Nephron (organoid): ENCODE measurements around the gene IL12A.

Experiments used
- H3K27ac Mint-ChIP-seq, 3 experiments: 2 replicates each; pipeline ENCODE4 v1.8.0; 2020; ENCODE audit warnings: mixed read lengths in 3 of 3, mild to moderate bottlenecking in 2 of 3, moderate library complexity in 1 of 3
- H3K27me3 Mint-ChIP-seq: 2 replicates; pipeline ENCODE4 v1.8.0; 2021; ENCODE audit warnings: low read depth, mild to moderate bottlenecking, moderate library complexity, mixed read lengths
- H3K36me3 Mint-ChIP-seq: 2 replicates; pipeline ENCODE4 v1.8.0; 2020; ENCODE audit warnings: low read depth, mixed read lengths
- H3K4me1 Mint-ChIP-seq: 2 replicates; pipeline ENCODE4 v1.8.0; 2020; ENCODE audit warnings: mixed read lengths
- H3K4me3 Mint-ChIP-seq, 3 experiments: 2 replicates each; pipeline ENCODE4 v1.8.0; 2020; ENCODE audit warnings: mild to moderate bottlenecking in 3 of 3, mixed read lengths in 3 of 3, moderate library complexity in 2 of 3
- H3K9me3 Mint-ChIP-seq: 2 replicates; pipeline ENCODE4 v1.8.0; 2020; ENCODE audit warnings: mixed read lengths
- TF ChIP-seq, protein P1 (sequence below), 3 experiments: fragments of 200-600 bp; sonication (generic); IDR thresholded peaks; one replicate each; pipeline ENCODE4 v1.5.0; 2021; ENCODE audit warnings: antibody characterized with exemption in 3 of 3; ENCODE audit not compliant: unreplicated experiment in 3 of 3

Gene IL12A

GRCh38 chr3:160009525-160009924 is 20.9 kb downstream of the IL12A start:
- Mint-ChIP-seq H3K9me3 (no peaks in the 10 kb centered on the region), H3K27me3 (peaks cover under 1% of the 10 kb centered on the region), H3K27ac (no peak overlapping the region), H3K4me1 (no peaks in the 10 kb centered on the region), H3K4me3 (no peak overlapping the region), H3K36me3 (no peaks in the 10 kb centered on the region)
- TF ChIP-seq, protein P1, sequence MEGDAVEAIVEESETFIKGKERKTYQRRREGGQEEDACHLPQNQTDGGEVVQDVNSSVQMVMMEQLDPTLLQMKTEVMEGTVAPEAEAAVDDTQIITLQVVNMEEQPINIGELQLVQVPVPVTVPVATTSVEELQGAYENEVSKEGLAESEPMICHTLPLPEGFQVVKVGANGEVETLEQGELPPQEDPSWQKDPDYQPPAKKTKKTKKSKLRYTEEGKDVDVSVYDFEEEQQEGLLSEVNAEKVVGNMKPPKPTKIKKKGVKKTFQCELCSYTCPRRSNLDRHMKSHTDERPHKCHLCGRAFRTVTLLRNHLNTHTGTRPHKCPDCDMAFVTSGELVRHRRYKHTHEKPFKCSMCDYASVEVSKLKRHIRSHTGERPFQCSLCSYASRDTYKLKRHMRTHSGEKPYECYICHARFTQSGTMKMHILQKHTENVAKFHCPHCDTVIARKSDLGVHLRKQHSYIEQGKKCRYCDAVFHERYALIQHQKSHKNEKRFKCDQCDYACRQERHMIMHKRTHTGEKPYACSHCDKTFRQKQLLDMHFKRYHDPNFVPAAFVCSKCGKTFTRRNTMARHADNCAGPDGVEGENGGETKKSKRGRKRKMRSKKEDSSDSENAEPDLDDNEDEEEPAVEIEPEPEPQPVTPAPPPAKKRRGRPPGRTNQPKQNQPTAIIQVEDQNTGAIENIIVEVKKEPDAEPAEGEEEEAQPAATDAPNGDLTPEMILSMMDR (IDR thresholded peaks at IDR 0.05; ENCODE audit: unreplicated experiment in 3 of 3) = no peak

DNA sequence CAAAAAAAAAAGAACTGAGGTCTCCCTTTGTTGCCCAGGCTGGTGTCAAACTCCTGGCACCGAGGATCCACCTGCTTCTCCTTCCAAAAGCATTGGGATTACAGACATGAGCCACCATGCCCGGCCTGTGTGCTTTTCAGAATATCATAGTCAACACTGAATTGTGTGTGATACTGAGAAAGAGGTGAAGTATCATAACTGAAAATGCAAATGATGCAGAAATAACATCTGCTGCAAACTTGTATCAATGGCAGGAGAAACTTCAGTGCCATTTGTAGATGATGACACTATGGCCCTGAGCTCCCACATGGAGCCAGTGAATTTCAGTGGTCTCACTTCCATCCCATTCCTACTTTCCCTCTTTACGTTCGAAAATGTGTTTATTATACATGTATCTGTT is 21.9 kb downstream of the IL12A start:
- no peaks in the 10 kb centered on the region for H3K27me3 Mint-ChIP-seq
- H3K9me3 Mint-ChIP-seq = no peaks in the 10 kb centered on the region
- H3K36me3 Mint-ChIP-seq = no peaks in the 10 kb centered on the region
- H3K4me1 Mint-ChIP-seq = no peaks in the 10 kb centered on the region
- H3K4me3 Mint-ChIP-seq = no peak overlapping the region
- H3K27ac Mint-ChIP-seq = no peak overlapping the region
- TF ChIP-seq, protein P1 (IDR thresholded peaks at IDR 0.05; ENCODE audit: unreplicated experiment in 3 of 3) = no peak

DNA sequence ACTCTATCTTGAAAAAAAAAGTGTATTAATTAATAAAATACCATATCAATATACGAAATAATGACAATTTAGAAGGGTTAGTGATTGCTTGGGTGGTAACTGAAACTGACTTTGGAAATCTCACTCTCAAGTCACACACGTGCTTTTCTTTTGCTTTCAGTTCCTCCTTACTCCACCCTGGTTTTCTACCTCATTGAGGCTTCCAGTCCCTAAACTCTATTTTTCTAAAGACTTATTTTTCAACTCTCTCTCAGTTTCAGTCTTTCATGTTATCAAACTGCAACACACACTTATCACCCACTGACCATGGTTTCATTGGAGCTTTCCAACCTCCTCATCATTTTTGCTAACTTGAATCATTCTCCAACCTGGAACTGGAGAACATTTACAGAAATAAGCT is 23.5 kb downstream of the IL12A start:
- H3K4me3 Mint-ChIP-seq = no peak overlapping the region
- peaks cover 5% of the 10 kb centered on the region for H3K4me1 Mint-ChIP-seq
- H3K9me3 Mint-ChIP-seq = no peaks in the 10 kb centered on the region
- no peaks in the 10 kb centered on the region for H3K36me3 Mint-ChIP-seq
- H3K27me3 Mint-ChIP-seq = no peaks in the 10 kb centered on the region
- TF ChIP-seq, protein P1 (IDR thresholded peaks at IDR 0.05; ENCODE audit: unreplicated experiment in 3 of 3) = no peak
- no peak overlapping the region for H3K27ac Mint-ChIP-seq

GRCh38 chr3:160016972-160017371 is 28.3 kb downstream of the IL12A start:
- H3K4me3 Mint-ChIP-seq = no peak overlapping the region
- peaks cover 5% of the 10 kb centered on the region for H3K4me1 Mint-ChIP-seq
- peaks cover 15% of the 10 kb centered on the region for H3K27me3 Mint-ChIP-seq
- no peaks in the 10 kb centered on the region for H3K9me3 Mint-ChIP-seq
- no peaks in the 10 kb centered on the region for H3K36me3 Mint-ChIP-seq
- TF ChIP-seq, protein P1 (IDR thresholded peaks at IDR 0.05; ENCODE audit: unreplicated experiment in 3 of 3) = no peak
- H3K27ac Mint-ChIP-seq = no peak overlapping the region

DNA sequence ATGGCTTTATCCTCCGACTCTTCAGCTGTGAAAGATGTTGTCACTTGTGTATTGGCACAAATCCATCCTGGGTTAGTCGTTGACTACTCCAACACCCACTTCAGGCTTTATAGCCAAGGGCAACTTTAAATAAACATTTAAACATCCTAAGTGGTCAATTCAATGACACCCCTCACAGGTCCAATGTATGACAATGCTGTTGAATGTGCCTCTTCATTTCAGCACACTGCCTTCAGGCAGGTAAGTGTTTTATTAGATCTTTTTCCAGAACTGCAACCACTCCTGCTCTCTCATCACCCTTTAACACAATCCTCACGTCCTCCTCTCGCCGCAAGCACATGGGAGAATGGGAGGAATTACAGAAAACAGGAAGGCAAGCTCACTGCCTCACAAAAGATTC is 30.3 kb downstream of the IL12A start:
- Mint-ChIP-seq H3K4me1 (peaks cover 5% of the 10 kb centered on the region), H3K4me3 (no peak overlapping the region), H3K36me3 (no peaks in the 10 kb centered on the region), H3K27me3 (peaks cover 19% of the 10 kb centered on the region), H3K9me3 (no peaks in the 10 kb centered on the region), H3K27ac (no peak overlapping the region)
- TF ChIP-seq, protein P1 (IDR thresholded peaks at IDR 0.05; ENCODE audit: unreplicated experiment in 3 of 3) = no peak

DNA sequence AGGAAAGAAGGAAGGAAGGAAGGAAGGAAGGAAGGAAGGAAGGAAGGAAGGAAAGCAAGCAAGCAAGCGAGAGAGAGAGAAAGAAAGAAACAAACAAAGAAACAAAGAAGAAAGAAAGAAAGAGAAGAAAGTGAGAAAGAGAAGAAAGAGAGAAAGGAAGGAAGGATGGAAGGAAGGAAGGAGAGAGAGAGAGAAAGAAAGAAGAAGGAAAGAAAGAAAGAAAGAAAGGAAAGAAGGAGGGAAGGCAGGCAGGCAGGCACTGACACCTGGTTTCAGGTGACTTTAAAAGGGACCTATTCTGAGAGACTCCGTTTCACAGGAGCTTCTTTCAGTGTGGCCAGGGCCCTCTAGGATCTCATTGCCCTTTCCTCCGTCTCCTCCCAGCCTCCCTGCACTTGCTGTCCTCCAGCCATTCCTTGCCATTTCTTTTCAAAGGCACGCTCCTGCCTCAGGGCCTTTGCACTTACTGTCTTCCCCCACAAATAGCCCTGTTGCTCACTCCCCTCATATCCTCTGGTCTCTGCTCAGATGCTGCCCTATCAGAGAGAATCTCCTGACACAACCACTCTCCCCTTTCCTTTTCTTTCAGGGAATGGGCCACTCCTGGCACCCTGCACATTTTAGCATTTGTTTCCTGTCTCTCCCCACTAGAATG is 31.5 kb downstream of the IL12A start:
- peaks cover 5% of the 10 kb centered on the region for H3K4me1 Mint-ChIP-seq

More for the DNA sequence above, 31.5 kb downstream of the IL12A start:
- TF ChIP-seq, protein P1 (IDR thresholded peaks at IDR 0.05; ENCODE audit: unreplicated experiment in 3 of 3) = no peak
- peaks cover 19% of the 10 kb centered on the region for H3K27me3 Mint-ChIP-seq
- no peaks in the 10 kb centered on the region for H3K36me3 Mint-ChIP-seq
- H3K4me3 Mint-ChIP-seq = no peak overlapping the region
- H3K9me3 Mint-ChIP-seq = no peaks in the 10 kb centered on the region
- no peak overlapping the region for H3K27ac Mint-ChIP-seq
